HUDEP-2 (cell line): ENCODE data around the gene ZDHHC7.
"Not testable (repeated sequence)": the region's sequence is repeated elsewhere in the genome, so short reads cannot be mapped to it uniquely, and the experiment has no call there.

Experiments
- DNase-seq, 76 experiments: peaks; one replicate each; lab custom pipeline; 2025; ENCODE audit not compliant: unreplicated experiment in 76 of 76; lab: John Stamatoyannopoulos, UW

The ZDHHC7 gene

GRCh38 chr16:85010931-85011845, at the start of gene ZDHHC7:
Gene ZDHHC7, minus strand, starts transcription at chr16:85011535. Its CDS starts 20,917 bp downstream, at chr16:84990618.
- DNase-seq, result peak in 73 of 76 experiments; percentile 19 to 92 (median 69)

GRCh38 chr16:85058909-85059308, 47.6 kb upstream of the ZDHHC7 start:
- DNase-seq, result no peak

- DNase-seq, result no peak
Measured at GRCh38 chr16:85057948-85058347, 46.6 kb upstream of the ZDHHC7 start.

GRCh38 chr16:85057212-85057889, 46.0 kb upstream of the ZDHHC7 start:
- DNase-seq, result peak in 1 of 76 experiments; percentile 5

- no peak for DNase-seq
Measured at GRCh38 chr16:85056211-85056748, 44.9 kb upstream of the ZDHHC7 start.

GRCh38 chr16:85055493-85056210, 44.3 kb upstream of the ZDHHC7 start:
- DNase-seq, result peak in 54 of 76 experiments; percentile 7 to 67 (median 29)

- no peak for DNase-seq
Measured at GRCh38 chr16:85054948-85055492, 43.7 kb upstream of the ZDHHC7 start.

- not testable (repeated sequence) for DNase-seq
Measured at GRCh38 chr16:85054321-85054720, 43.0 kb upstream of the ZDHHC7 start.

- DNase-seq, result no peak
Measured at GRCh38 chr16:85052536-85052935, 41.2 kb upstream of the ZDHHC7 start.

- DNase-seq, result no peak
Measured at GRCh38 chr16:85051683-85052082, 40.3 kb upstream of the ZDHHC7 start.

GRCh38 chr16:85051067-85051581, 39.8 kb upstream of the ZDHHC7 start:
- no peak for DNase-seq

GRCh38 chr16:85049706-85050305, 38.5 kb upstream of the ZDHHC7 start:
- no peak for DNase-seq

- DNase-seq, result peak in 26 of 76 experiments; percentile 7 to 49 (median 26)
Measured at GRCh38 chr16:85048921-85049562, 37.7 kb upstream of the ZDHHC7 start.

- no peak for DNase-seq
Measured at GRCh38 chr16:85047867-85048455, 36.6 kb upstream of the ZDHHC7 start.

GRCh38 chr16:85046931-85047866, 35.9 kb upstream of the ZDHHC7 start:
- peak in 74 of 76 experiments; percentile 33 to 89 (median 76) for DNase-seq

- DNase-seq, result no peak
Measured at GRCh38 chr16:85046472-85046916, 35.2 kb upstream of the ZDHHC7 start.

- DNase-seq, result no peak
Measured at GRCh38 chr16:85045641-85046471, 34.5 kb upstream of the ZDHHC7 start.
